Esophagus squamous epithelium (tissue), 4 donors: ENCODE data around the gene SOCS3.

Source experiments
- CTCF ChIP-seq, 6 experiments: fragments of 450-650 bp in 4 of 6; fragments of 200-600 bp in 2 of 6; sonication (generic) in 2 of 6; IDR thresholded peaks; one replicate each; pipeline ENCODE4 v1.5.1; 2016 to 2019; ENCODE audit warnings: antibody characterized with exemption in 6 of 6, mild to moderate bottlenecking in 4 of 6, moderate library complexity in 4 of 6
- POLR2A ChIP-seq, 4 donors: fragments of 450-650 bp; IDR thresholded peaks; one replicate each; pipeline ENCODE4 v1.6.1; 2017; ENCODE audit warnings: antibody characterized with exemption in 4 of 4, mild to moderate bottlenecking in 4 of 4, moderate library complexity in 3 of 4

- no peak for TF ChIP-seq POLR2A (IDR thresholded peaks at IDR 0.05)
- no peak for TF ChIP-seq CTCF (IDR thresholded peaks at IDR 0.05)
Observed at GRCh38 chr17:78362232-78362631, 2.4 kb upstream of the SOCS3 start.
